ENCODE data around the gene PLD1.
"Not testable (repeated sequence)": the region's sequence is repeated elsewhere in the genome, so short reads cannot be mapped to it uniquely, and the experiment has no call there.

PLD1 gene

DNA sequence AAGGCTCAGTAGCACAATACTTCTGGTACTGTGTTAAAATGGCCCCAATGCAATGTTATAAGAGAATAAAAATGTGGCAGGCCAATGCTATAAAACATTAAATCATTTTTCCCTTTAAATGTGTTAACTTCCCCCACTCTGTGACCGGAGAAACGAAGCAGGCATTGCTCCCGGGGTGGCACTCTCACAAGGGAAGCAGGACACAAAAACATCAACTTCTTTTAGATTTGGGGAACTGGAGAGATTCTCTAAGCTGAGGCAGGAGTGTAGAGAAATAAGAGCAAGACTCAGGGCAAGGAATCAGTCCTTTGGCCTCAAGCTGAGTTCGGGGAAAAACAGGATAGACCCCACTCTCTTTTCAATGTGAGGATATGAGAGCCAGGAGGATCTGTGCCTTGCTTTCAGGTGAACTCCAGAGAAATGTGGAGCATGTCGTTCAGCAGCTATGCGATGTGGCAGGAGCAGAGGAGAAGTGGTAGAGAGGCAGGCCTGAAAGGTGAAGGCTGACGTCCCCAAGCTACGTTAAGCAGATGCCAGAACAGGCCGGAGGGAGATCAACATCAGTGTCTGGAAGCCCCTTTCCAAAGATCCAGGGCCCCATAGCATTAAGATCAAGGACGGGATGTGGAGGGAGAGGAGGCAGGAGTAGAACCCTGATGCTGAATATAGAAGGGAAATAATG lies 160.2 kb downstream of the PLD1 start:
- DNase-seq, result no peak

DNA sequence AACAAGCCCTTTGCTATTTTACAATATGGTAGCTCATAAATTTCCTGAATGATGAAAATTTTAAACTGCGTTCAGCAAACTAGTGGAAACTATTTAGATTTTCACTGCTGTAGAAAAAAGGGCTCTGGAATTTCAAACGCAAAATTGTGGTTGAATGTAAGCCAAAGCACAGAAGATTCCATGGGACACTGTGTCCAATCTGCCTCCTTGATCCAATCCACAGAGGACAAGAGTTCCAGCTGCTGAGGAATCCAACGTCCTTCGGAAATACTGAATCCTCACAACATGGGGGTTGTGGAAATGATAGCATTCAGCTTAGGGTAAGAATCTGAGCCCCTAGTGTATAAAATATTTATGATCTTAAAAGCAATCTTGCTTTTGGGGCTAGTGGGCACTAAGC lies 161.0 kb downstream of the PLD1 start:
- no peak for DNase-seq

DNA sequence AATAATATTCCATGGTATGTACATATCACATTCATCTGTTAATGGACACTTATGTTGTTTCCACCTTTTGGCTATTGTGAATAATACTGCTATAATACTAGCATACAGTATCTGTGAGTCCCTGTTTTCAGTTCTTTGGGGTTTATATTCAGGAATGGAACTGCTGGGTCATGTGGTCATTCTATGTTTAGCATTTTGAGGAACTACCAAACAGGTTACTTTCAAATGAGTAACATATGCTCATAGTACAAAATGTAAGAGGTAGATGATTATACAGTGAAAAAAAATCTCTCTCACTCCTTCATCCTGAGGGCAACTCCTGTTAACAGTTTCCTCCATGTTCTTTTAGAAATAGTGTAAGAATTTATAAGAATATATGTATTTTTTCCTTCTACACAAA lies 162.2 kb downstream of the PLD1 start:
- no peak for DNase-seq

DNA sequence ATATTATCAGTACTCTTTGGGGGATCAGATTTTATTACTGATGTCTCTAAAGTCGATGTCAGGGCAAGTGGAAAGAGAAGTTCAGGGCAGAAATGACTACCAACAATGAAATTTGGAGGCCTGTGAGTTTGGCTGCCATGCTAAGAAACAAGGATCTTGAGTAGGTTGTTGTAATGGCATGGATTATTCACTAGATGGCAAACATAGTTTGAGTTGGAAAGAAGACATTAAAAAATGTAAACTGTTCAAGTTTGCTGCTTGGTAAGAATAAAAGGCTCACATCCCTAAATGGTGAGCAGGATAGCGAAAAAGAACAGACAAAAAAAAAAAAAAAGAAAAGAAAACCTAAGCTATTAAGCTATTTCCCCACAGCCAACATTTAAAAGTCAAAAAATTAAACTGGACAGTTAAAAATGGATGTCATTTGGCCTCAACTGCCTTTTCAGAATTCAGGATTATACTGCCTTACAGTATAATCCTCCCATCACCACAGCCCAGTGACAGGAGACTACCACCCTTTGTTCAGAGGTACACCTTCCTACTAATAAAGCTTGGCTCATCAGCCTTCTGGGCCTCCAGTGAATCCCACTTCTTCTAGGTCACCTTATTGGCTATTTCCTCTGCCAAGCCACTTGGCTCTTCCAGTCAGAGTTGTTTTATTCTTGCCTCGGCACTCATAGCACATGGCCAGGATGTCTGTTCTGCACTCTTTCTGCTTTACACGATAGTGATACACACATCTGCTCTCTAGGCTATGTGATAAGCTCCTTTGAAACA lies 163.7 kb downstream of the PLD1 start:
- DNase-seq, result no peak

DNA sequence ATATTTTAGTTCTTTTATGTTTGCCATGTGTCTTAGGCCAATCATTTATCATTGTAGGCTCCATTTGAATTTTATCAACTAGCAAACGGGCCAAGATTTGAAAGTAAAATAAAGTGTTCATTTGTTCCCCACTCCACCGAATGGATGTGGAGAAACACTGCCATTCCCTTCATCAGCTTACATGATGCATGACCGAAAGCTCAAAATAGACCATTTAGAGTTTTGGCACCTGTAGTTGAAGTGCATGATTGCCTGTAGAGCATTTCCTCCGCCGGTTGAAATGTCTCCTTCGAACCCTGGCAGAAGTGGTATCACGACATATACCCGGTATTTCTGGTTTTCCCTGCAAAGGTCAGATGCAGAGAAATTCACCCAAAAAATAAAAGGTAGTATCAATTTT lies 165.6 kb downstream of the PLD1 start:
- no peak for DNase-seq

DNA sequence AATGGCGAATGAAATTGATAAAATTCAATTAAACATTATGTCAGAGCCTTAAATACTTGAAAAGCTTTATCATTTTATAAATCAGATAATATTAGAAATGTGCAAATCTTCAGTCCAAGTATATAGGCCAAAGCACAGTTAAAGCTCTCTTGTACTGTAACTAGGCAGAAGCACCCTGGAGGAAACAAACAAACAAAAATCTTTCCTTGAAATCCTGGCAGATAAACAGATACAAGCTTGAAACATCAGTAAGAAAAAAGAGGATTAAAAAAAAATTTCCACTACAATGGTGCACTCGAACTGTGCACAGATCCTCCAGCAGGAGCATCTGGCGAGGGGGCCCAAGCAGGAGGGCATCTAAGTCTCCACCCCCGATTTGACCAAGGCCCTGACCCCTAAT lies 166.6 kb downstream of the PLD1 start:
- DNase-seq, result no peak

DNA sequence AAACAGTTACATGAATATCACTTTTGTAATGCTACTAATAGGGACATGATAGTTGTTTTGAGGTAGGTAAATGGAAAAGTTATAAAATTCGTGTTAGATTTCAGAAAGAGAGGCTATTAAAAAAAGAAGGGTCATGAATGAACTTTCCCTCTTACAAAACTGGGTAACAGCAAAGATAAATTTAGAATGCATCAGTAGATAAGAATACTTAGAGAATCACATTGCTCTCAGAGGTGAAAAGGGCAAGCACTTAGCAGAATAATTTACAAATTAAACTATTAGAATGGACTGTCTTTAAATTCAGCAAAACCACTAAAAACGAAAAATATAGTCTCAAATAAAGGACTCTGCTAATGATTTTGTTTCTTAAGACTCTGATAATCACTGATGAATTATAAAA lies 167.2 kb downstream of the PLD1 start:
- no peak for DNase-seq

DNA sequence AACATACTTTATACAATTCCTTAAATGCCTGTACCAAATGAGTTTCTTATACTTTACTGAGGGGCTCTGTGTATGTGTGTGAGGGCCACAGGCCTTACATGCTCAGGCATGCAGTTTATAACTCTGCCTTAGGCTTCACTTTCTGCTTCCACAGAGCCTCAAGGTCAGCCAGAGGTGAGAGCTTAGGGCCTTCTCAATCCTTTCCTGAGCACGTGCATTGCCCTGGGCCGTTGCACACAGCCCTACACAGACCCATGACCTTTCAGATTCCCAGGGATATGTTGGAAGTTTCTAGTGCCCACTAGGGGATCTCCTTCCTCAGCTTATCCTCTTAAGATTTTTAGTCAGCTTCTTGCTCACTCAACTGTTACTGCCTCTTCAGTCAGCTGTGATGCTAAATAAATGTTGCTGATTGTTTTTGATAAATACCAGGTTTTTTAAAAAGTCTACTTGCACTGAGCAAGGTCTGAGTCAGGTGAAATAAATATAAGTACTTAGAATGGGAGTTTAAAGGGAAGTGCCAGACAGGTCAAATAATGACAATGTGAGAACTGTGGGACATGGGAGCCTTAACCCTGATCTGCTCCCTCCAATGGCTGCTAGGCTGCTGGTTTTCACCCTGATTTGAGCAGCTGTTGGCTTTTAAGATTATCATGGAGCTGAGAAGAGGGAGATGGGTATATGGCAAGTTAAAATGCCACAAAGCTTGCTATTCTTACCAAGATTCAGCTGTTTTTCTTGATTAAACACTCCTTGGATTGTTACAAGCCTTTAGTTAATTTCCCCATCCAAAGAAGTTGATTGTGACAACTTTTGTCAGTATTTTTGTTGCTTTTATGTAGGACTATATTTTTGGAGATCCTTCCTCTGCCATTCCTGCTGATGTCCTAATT lies 169.5 kb downstream of the PLD1 start:
- no peak for DNase-seq

DNA sequence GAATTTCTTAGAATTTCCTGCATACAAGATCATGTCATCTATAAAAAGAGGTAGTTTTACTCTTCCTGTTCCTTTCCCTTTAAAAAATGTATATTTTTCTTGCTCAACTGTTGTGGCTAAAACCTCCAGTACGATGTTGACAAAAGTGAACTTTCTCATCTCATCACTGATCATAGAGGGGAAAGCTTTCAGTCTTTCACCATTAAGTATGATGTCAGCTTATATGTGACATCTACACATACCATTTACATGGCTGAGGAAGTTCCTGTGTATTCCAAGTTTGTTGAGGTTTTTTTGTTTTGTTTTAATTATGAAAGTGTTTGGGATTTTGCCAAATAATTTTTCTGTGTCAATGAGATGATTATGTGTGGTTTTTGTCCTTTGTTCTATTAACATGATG lies 173.6 kb downstream of the PLD1 start:
- no peak for DNase-seq

DNA sequence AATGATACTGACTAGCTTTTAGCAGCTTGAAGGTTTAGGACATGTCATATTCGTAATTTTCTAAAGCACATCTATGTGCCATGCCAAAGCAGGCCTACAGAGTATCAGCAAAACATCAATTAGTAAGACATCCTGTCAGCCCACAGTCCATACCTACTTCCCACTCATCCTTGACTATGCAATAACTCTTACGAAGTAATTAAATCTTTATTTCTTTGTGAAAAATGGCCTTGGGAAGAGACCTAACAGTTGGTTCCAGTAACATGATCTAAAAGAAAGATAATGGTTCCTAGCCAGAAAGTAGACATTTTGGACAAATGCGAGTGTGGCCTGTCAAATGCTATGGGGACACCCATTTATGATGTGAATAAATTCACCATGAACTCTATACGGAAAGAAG lies 177.5 kb downstream of the PLD1 start:
- no peak for DNase-seq

DNA sequence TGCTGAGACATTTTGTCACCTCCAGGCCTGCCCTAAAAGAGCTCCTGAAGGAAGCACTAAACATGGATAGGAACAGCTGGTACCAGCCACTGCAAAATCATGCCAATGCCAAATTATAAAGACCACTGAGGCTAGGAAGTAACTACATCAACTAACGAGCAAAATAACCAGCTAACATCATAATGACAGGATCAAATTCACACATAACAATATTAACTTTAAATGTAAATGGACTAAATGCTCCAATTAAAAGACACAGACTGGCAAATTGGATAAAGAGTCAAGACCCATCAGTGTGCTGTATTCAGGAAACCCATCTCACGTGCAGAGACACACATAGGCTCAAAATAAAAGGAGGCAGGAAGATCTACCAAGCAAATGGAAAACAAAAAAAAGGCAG lies 183.5 kb downstream of the PLD1 start:
- DNase-seq, result not testable (repeated sequence)

DNA sequence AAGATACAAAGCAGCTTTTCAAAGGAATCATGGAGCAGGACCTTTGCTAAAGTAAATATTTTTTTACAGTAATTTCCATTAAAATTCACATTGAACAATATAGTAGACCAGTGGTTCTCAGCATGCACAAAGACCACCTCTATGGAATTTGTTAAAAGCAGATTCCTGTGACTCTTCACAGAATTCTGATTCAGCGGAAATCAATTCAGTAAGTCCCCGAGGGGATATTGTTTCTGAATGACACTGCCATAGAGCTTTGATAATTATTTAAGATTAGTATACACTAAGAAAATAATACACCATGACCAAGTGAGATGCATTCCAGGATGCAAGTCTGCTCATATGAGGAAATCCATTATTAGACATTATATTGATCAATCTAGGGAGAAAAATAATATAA lies 188.2 kb downstream of the PLD1 start:
- DNase-seq, result no peak

DNA sequence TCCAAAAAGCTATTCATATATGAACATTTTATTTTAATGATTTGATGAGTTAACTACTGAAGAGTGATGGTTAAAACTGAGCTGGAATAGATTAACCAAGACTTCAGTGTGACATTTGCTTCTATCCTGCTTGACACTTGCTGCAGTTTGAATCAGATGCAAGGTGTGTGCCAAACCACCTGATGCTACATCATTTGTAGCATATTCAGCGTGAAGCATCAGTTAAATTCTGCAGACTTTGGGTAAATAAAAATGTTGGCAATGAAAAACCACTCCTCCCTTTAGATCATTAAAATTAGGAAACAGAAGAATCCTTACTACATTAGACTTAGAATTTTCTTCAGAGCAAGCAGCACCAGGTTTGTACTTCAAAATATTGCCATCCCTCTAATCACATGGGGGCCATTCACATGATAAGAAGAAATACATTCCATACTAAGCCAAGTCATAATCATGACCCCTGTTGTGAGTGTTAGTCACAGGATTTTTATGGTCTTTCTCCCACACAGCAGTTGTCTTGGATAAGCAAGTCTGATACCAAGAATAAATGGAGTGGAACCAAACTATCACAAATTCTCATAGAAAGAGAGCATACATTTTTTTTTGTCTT lies 189.4 kb downstream of the PLD1 start:
- no peak for DNase-seq

DNA sequence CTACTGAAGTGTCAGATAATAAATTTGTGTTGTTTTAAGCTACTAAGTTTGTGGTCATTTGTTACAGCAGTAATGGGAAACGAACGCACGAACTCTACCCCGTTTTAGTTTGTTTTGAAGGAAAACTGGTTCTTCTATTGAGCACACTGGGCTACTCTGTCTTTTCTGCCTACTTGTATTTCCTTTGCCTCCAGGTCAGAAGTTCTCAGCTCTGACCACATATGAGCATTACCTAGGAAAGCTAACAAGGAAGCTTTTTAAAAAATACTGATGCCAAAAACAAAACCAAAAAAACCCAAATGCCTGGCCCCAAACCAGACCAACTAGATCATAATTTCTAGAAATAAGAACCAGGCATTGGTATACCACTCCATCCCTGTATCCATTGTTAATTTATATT lies 193.5 kb downstream of the PLD1 start:
- DNase-seq, result no peak

DNA sequence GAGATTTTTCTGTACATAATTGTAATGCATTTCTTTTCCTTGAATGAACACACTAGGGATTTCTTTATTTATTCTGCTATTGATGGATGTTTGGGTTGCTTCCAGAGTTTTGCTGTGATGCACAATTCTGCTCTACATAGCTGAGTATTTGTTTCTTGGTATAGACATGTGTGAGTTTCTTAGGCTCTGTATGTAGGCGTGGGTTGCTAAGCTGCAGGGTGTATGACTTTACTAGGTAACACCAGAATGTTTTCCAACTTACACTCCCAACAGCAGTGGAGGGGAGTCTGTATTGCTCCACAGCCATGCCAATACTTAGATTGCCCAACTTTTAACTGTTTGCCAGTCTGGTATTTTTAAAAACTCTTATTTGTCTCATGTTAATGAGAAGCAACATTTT lies 194.6 kb downstream of the PLD1 start:
- no peak for DNase-seq

DNA sequence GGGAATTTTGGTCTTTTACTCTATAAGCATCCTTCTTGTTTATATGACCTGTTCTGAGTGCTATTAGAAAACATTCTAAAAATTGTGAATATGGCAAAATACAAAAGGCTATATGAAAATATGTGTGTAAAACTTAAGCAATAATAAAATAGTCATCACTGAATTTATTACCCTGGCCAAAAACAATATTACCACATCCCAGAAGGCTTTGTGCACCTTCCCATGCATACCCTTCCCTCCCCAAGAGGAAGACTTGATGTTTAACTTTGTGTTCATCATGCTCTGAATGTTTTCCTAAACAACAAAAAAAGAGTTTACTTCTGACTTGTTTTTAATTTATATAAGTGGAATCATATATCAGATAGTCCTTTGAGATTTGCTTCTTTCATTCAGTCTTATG lies 195.0 kb downstream of the PLD1 start:
- DNase-seq, result no peak

DNA sequence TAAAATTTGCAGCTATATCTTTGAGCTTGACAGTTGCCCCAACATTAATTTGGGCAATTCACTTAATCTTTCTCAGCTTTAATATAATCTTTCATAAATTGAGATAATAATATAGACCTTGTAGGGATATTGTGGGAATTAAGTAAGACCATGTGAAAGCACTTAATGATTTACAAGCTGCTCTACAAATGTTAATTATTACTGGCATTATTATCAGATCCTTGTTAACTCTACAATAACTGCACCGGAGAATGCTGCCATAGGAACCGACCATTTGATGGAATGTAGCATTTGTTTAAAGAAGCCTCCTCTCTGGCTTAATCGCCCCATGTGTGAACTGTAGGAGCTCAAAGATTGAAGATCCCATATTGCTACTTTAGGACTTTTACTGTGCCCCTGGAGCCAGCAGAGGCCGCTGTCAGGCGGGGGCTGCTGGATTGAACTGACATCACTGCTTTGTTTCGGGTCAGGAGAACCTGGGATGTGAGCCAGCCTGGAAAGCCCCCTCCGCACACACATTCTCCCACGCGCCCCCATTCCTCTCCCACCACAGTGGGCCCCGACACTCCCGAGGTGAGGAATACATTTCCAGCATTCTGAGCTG lies 195.9 kb downstream of the PLD1 start:
- DNase-seq, result no peak

DNA sequence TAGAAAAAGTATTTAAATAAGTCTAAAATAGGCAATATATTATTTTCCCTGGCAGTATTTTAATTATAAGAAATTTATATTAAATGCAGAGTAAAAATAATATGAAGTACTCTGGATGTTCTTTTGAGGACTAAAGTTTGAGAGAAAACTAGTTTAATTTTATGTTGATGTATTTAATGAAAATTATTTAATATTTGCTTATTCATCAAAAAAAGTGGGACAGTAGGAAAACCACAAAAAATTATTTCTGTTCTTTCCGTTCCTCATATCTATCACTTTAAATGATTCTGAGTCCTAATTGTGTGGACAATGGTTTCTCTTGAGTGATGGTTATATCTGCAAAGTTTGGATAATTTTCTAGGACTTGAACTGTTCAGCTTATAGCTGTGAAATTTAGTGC lies 202.8 kb downstream of the PLD1 start:
- DNase-seq, result no peak

DNA sequence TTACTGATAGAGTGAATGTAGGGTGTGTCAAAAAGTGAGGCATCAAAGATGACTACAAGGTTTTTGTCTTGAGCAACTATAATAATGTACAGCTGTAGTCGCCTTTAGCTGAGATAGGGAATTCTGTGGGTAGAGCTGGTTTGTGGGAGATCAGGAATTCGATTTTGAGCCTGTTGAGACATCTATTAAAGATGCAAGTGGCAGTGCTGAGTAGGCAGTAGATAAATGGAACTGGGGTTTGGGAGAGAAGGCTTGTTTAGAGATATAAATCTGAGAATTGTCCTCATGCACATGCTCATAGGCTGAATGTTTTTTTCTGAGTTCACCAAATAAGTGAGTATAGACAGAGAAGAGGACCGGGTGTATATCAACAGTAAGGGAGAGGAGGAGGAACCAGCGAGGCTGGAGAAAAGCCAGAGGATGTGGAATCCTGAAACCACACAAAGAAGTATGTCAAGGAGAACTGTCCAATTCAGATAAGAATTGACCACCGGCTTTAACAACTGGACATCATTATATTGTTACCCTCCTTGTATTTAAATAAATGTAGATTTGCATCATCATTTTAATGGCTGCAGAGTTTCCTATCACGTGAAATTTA lies 204.0 kb downstream of the PLD1 start:
- DNase-seq, result no peak

DNA sequence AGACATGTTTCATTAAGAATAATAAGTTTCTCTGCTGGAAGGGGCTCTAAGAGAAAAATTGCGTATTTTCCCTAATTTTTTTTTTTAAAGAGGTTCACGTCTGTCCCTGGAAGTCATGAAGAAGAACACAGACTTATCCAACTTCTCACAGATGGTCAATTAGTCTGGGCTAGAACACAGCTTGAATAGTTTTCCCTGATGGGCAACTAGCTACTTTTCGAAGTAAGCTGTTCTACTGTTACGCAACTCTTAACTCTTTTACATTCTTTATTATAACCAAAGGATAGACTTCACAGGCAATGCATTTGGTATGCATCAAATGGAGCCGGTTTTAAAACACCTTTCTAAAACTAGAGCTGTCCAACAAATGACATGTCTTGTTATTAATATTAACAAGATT lies 205.9 kb downstream of the PLD1 start:
- no peak for DNase-seq

DNA sequence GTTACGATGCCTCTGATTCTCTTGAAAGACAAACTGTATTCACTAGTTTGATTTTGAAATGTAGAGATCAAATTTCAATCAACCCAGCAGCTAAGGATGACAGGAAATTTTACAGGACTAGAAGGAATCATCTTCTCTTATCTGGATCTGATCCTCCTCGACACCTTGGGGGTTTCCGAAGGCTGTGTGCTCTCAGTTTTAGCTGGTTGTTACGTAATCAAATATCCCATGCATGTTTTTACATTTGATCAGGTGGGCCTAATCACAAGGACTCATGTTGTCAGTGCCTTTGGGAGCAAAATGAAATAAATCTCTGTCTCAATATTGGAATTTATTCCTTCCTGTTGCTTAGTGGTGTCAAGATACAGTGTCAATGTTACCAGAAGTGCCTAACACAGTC lies 208.2 kb downstream of the PLD1 start:
- no peak for DNase-seq

DNA sequence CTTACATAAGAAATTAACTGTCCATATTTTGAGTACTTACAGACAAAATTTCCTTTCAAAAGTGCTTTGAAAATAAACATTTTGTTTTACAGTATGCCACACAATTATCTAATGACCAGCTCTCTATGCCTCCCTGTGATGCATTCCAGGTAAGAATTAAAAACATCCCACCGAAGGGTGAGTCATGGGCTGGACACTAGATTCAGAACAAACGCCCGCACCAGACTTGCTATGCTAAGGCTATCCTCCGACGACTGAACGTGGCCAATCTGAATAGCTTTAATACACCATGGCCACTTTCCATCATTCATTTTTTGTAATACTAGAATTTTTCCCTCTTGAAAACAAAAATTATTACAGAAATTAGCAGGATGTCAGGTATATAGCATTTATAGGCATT lies 210.3 kb downstream of the PLD1 start:
- DNase-seq, result no peak

DNA sequence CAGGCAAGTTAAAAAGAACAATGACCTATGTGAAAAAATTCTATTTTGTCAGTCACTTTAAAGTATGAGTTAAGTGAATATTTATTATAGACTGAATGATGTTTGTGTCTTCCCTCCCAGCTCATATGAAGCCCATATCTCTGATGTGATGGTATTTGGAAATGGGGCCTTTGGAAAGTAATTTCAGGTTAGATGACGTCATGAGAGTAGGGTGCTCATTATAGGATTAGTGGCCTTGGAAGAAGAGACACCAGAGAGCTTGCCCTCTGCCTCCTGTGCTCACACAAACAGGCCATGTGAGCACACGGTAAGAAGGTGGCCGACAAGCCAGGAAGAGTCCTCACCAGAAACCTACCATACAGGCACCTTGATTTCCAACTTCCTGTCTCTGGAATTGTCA lies 211.3 kb downstream of the PLD1 start:
- no peak for DNase-seq

All from cerebellar nuclear complex (tissue), 1 donor.